IPS-NIHi7 (cell line): ENCODE measurements around the gene SIGMAR1.

Experiments used
- DNase-seq: peaks from one replicate; pipeline ENCODE4 v3.0.0; 2012; ENCODE audit warnings: mixed read lengths; ENCODE audit errors: extremely low spot score

SIGMAR1 gene

GRCh38 chr9:34630402-34631154 lies 7.0 kb downstream of the SIGMAR1 start:
- DNase-seq = no peak

DNA sequence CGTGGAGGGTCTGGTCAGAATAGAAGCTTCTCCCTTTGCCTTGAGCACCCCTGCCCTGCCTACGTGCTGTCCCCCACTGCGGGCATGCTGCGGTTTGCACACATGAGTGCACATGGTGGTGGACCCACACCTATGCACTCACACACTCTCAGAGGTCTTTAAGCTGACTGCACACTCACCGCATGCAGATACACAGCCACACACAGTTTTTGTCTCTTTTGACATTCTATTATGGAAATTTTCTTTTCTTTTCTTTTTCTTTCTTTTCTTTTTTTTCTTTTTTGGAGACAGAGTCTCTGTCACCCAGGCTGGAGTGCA lies 8.1 kb downstream of the SIGMAR1 start:
- DNase-seq = no peak

- DNase-seq = peak; percentile 52
These were observed 8.7 kb downstream of the SIGMAR1 start, which contains the start of gene ARID3C for GRCh38 chr9:34628656-34629490. Gene ARID3C (minus strand): TSS chr9:34629066. CDS start chr9:34628014, 1,052 bp downstream.

GRCh38 chr9:34627716-34628655 lies 9.6 kb downstream of the SIGMAR1 start:
- DNase-seq = no peak

DNA sequence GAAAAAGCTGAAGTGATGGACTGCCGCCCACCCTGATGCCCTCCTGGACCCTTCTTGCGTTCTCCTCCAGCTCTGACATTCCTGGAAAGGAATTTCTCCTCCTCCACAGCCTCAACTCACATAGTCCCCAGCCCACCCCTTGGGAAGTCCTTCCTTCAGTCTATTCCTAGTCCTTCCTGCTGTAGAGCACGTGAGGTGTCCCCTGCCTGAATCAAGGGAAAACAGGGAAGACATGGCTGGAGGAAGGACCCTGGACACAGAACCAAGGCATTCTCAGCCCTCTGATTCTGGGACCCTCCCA lies 12.5 kb downstream of the SIGMAR1 start:
- no peak for DNase-seq

DNA sequence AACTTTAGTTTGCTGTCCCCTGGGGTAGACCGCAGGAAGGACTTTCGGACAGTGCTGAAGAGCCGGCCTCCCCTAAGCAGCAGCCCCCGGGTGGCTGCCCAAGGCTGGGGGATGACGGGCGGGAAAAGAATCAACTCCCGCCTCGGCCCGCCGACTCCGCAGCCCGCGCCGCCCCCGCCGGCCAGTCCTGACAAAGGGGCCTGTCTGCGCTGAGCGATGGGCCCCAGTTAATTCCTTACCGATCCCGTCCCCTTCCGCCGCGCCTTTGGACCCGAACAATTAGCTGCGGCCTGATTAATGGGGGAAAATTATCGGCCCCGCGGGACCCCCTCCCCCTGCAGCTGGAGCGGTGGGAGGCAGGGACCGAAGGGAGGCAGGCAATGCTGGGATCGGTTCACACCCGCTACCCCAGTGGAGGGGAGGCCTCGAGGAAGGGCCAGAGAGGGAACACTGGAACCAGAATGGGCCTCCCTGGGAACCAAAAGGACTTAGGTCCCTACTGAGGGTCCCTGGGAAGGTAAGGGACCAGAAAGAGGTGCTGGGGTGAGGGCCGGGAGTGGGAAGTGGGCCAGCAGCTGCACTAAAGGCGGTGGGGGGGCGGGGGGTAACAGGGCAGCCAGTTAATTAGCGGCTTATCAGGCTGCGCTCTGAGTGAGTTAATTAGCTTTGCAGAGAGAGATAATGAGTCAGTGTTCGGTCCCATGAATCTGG lies 13.0 kb downstream of the SIGMAR1 start:
- DNase-seq = no peak

GRCh38 chr9:34623374-34624235 lies 14.0 kb downstream of the SIGMAR1 start:
- DNase-seq = no peak

GRCh38 chr9:34620061-34620994 lies 17.3 kb downstream of the SIGMAR1 start, which contains the start of gene DCTN3:
Gene DCTN3 (minus strand): TSS chr9:34620495. CDS start chr9:34620464, 31 bp downstream.
- peak; percentile 96 for DNase-seq

DNA sequence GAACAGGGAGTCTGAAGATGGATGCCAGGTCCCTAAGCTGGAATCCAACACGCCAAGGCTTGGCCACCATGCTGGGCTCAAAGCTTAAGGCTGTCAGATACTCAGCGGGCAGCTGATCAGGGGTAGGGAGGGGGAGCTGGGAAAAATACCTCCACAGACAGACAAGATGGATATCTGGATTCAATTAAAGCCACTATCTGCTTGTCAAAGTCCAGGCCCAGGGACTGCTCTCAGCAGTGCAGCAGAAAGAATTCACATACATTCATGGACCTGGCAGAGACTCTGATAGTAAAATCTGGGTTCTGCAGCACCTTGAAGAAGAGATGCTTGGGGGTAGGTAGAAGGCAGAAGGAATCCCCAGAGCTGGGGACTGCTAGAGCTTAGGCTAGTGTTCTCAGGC lies 22.5 kb downstream of the SIGMAR1 start:
- no peak for DNase-seq

DNA sequence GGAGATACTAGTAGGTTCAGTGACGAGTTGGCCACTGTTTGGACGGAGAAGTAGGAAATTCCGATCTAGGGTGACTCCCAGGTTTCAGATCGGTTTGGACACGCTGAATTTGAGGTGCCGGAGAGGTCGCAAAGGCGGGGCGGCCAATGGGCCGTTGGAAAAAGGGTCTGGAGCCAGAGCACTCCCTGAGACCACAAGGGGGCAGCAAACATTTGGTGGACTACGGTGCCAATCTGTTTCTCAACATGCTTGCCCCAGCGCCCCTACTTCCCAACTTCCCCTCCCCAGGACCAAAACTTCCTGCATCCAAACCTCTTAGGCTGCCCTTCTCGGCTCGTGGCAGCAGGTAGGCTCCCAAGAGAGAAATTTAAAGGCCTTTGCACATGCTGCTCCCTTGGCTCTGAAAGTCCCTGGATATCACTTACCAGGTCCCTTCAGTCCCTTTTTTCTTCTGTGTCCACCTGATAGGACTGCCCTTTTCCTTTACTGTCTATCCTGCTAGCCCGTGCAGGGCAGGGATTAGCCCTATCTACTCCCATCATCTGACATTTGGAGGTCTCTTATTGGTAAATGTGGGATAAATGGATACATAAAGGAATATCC lies 24.7 kb downstream of the SIGMAR1 start:
- DNase-seq = peak; percentile 87

GRCh38 chr9:34611811-34612787 lies 25.5 kb downstream of the SIGMAR1 start, which contains the start of gene RPP25L:
Gene RPP25L (minus strand): TSS chr9:34612097. CDS start chr9:34611296, 801 bp downstream.
- DNase-seq = peak; percentile 94

GRCh38 chr9:34611251-34611810 lies 26.3 kb downstream of the SIGMAR1 start:
- no peak for DNase-seq

DNA sequence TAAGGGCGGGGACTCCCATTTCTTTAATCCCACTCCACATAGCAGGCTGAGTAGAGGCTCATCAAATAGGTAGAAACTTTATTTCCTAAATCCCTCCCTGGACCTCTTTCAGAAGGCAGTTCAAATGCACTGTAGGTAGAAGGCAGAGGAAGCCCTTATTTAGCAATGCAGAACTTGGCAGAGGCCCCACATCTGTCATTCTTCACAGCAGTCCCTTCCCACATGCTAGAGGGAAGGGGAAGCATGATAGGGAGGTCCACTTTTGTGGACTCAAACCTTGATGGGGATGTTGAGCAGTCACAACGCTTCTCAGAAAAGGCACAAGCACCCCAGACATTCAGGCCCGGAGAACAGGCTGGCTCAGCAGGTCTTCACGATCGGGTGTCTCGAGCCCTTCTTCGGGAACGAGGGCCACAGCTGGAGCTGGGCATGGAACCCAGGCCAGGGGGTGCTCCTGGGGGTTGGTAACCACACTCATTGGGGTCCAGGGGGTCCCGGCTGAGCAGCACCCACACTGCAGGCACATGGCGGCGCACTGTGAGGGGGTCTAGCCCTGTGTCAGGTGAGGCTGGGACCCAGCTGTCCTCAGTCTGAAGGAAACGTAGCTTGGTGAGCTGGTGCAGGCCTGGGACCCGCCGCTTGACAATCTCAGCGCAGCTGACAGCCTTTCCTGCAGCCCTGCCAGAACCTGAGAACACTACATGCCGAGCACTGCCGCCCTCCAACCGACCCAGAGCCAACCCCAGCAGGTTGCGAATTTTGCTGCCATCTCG lies 27.0 kb downstream of the SIGMAR1 start:
- DNase-seq = no peak

- DNase-seq = no peak
These were observed 30.3 kb downstream of the SIGMAR1 start for GRCh38 chr9:34607331-34607730.

DNA sequence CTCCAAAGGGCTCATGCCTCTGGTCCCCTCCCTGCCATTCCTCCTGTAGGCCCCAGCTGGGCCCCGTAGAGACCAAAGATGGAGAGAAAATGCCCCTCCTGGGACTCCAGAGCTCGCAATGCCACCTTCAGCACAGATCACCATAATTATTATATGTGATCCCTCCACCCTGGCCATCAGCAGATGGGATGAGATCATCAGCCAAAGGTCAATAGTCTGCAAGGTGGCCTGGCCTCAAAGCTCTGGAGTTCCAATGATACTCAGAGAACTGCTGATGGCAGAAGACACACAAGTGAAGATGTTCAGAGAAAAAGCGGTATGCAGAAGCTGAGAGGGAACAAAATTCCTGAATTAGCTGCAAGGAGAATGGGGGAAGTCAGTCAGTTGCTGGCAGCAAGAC lies 30.7 kb downstream of the SIGMAR1 start:
- DNase-seq = no peak

GRCh38 chr9:34606190-34606589 lies 31.4 kb downstream of the SIGMAR1 start:
- DNase-seq = no peak
